MM.1S (cell line): ENCODE measurements around the gene YLPM1.

ENCODE experiments used
- DNase-seq: peaks from one replicate; pipeline ENCODE4 v3.0.0-alpha.2; 2015
- H2AFZ ChIP-seq: fragments of 300-600 bp; sonication (generic); 2 replicates; pipeline ENCODE4 v1.6.0; 2016; ENCODE audit warnings: antibody characterized with exemption, low read length
- H3F3A ChIP-seq: fragments of 300-600 bp; sonication (generic); 2 replicates; pipeline ENCODE4 v1.6.1; 2016; ENCODE audit warnings: mild to moderate bottlenecking, antibody characterized with exemption, low read length, moderate library complexity, mixed read lengths; ENCODE audit not compliant: insufficient read depth
- H3K27ac ChIP-seq: fragments of 300-600 bp; sonication (generic); 2 replicates; pipeline ENCODE4 v1.5.1; 2016; ENCODE audit warnings: mild to moderate bottlenecking, low read length
- H3K27me3 ChIP-seq: fragments of 300-600 bp; sonication (generic); replicated peaks from 2 replicates; pipeline ENCODE4 v1.6.0; 2016; ENCODE audit warnings: low read length; ENCODE audit not compliant: insufficient read depth
- H3K36me3 ChIP-seq: fragments of 300-600 bp; sonication (generic); replicated peaks from 2 replicates; pipeline ENCODE4 v1.6.1; 2016; ENCODE audit warnings: mild to moderate bottlenecking, low read length, mixed read lengths; ENCODE audit not compliant: insufficient read depth
- H3K4me1 ChIP-seq: fragments of 300-600 bp; sonication (generic); 2 replicates; pipeline ENCODE4 v1.6.1; 2016; ENCODE audit warnings: low read length, mixed read lengths
- H3K4me2 ChIP-seq: fragments of 300-600 bp; sonication (generic); 2 replicates; pipeline ENCODE4 v1.6.0; 2016; ENCODE audit warnings: low read depth, low read length
- H3K4me3 ChIP-seq: fragments of 300-600 bp; sonication (generic); 2 replicates; pipeline ENCODE4 v1.5.1; 2016; ENCODE audit warnings: low read length, mixed read lengths
- H3K79me2 ChIP-seq: fragments of 300-600 bp; sonication (generic); 2 replicates; pipeline ENCODE4 v1.6.1; 2016; ENCODE audit warnings: mixed run types, low read length, mixed read lengths
- H3K9ac ChIP-seq: fragments of 300-600 bp; sonication (generic); 2 replicates; pipeline ENCODE4 v1.6.1; 2016; ENCODE audit warnings: low read length, mixed read lengths
- H3K9me2 ChIP-seq: fragments of 300-600 bp; sonication (generic); replicated peaks from 2 replicates; pipeline ENCODE4 v1.6.1; 2016; ENCODE audit warnings: mild to moderate bottlenecking, low read length, mixed read lengths; ENCODE audit not compliant: insufficient read depth
- H3K9me3 ChIP-seq: fragments of 300-600 bp; sonication (generic); replicated peaks from 2 replicates; pipeline ENCODE4 v1.6.1; 2016; ENCODE audit warnings: mild to moderate bottlenecking, low read length, mixed read lengths; ENCODE audit not compliant: insufficient read depth
- H4K20me1 ChIP-seq: fragments of 300-600 bp; sonication (generic); 2 replicates; pipeline ENCODE4 v1.6.1; 2016; ENCODE audit warnings: mild to moderate bottlenecking, low read length, moderate library complexity, mixed read lengths; ENCODE audit not compliant: insufficient read depth
- CTCF ChIP-seq: fragments of 300-600 bp; sonication (generic); IDR thresholded peaks from 2 replicates; pipeline ENCODE4 v1.5.1; 2016; ENCODE audit warnings: antibody characterized with exemption, low read length, mixed read lengths
- EZH2 ChIP-seq: fragments of 300-600 bp; sonication (generic); optimal IDR thresholded peaks from 2 replicates; pipeline ENCODE3; 2017; ENCODE audit warnings: low read depth, mild to moderate bottlenecking, antibody characterized with exemption, low read length, mixed read lengths
- EZH2phosphoT487 ChIP-seq: fragments of 300-600 bp; sonication (generic); IDR thresholded peaks from 2 replicates; pipeline ENCODE4 v1.6.1; 2018; ENCODE audit warnings: antibody characterized with exemption, low read length

Gene YLPM1

GRCh38 chr14:74786796-74787315, 23.7 kb downstream of the YLPM1 start:
- no peak overlapping the region for H3K4me2 ChIP-seq
- H2AFZ ChIP-seq, result no peak overlapping the region
- no peak overlapping the region for H3K9ac ChIP-seq
- no peaks in the 10 kb centered on the region for H3F3A ChIP-seq
- H3K4me3 ChIP-seq, result no peak overlapping the region
- no peak for DNase-seq
- no peaks in the 10 kb centered on the region for H3K9me3 ChIP-seq
- no peaks in the 10 kb centered on the region for H3K79me2 ChIP-seq
- no peaks in the 10 kb centered on the region for H3K36me3 ChIP-seq
- H3K27ac ChIP-seq, result no peak overlapping the region
- no peaks in the 10 kb centered on the region for H3K27me3 ChIP-seq
- no peaks in the 10 kb centered on the region for H3K4me1 ChIP-seq
- H4K20me1 ChIP-seq, result no peaks in the 10 kb centered on the region
- no peak for TF ChIP-seq EZH2
- H3K9me2 ChIP-seq, result no peaks in the 10 kb centered on the region

DNA sequence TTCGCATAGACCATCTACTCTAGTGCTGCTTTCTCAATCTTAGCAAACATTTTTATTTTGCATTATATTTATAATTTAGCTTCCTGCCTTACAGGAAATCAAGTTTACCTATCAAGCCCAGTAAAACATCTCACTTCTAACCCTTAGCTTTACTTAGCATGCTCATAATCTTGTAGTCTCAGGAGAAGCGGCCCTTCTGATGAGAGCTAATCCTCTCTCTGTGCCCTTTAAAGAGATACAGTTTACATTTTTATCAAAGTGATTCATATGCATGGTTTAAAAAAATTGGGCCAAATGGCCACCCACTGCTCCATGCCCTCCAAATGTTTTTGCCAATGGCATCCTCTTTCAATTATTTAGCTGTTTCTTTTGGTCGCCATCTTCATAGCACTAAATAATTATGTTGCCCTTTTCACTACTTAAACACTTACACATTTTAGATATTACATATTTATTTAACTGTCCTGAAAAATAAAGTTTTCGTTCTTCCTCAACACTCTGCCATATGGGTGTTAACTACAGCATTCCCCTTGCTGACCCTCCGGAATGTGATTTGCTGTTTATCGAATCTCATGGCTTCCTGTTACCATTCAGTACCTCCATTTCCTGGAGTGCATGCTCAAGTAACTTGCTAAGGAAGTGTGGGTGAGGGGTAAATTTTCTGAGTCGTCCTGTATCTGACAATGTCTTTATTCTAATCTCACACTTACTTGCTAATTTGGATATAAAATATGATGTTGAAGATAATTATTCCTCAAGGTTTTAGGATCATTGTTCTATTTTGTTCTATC, 29.3 kb downstream of the YLPM1 start:
- Histone ChIP-seq H3K27ac (no peak overlapping the region), H4K20me1 (no peaks in the 10 kb centered on the region), H3K36me3 (no peaks in the 10 kb centered on the region), H3K9me2 (no peaks in the 10 kb centered on the region), H3F3A (no peaks in the 10 kb centered on the region), H3K9ac (no peak overlapping the region), H3K9me3 (no peaks in the 10 kb centered on the region), H3K79me2 (no peaks in the 10 kb centered on the region; the same call in 1 of the 2 replicates), H3K4me3 (no peak overlapping the region), H3K4me1 (no peaks in the 10 kb centered on the region), H3K4me2 (no peak overlapping the region), H3K27me3 (no peaks in the 10 kb centered on the region), H2AFZ (no peak overlapping the region)
- no peak for DNase-seq
- no peak for TF ChIP-seq CTCF
- TF ChIP-seq EZH2, result no peak
- TF ChIP-seq EZH2phosphoT487, result no peak

DNA sequence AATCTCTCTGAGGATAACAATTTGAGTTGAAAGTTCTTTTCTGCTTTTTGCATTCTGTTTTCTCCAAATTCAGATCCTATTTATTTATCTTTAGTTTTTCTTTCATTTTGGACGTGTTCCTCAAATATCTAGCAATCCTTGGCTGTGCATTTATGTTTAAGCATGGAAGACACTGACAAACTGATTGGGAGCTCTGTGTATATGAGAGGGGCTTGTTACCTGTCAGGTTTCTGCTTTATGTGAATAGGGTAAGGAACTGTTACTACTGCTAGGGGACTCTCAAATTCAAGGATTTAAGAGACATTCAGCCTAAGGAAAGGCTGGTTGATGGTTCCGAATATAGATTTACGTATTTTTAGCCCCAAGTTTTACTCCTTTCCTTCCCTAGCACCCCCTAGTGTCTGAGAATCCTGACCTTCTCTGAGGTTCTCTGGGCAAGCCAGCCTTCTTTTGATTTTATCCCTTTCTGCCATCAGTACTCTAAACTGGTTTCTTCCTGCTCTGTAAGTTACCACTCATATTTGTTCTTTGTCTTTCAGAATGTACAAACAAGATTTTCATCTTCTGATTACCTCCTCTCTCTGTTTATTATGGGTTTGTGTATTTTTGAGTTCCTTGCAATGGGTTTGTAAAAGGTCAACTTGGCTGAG, 30.5 kb downstream of the YLPM1 start:
- no peak overlapping the region for H3K4me3 ChIP-seq
- no peaks in the 10 kb centered on the region for H3K36me3 ChIP-seq
- H3K9ac ChIP-seq, result no peak overlapping the region

More for the DNA sequence above, 30.5 kb downstream of the YLPM1 start:
- H3K27ac ChIP-seq, result no peak overlapping the region
- TF ChIP-seq EZH2, result no peak
- no peak; the same call in 1 of the 2 replicates for TF ChIP-seq CTCF
- TF ChIP-seq EZH2phosphoT487, result no peak
- H3K9me2 ChIP-seq, result no peaks in the 10 kb centered on the region
- no peaks in the 10 kb centered on the region for H4K20me1 ChIP-seq
- no peak for DNase-seq
- no peaks in the 10 kb centered on the region for H3K4me1 ChIP-seq
- no peaks in the 10 kb centered on the region for H3K9me3 ChIP-seq
- H3K79me2 ChIP-seq, result no peaks in the 10 kb centered on the region; the same call in 1 of the 2 replicates
- no peaks in the 10 kb centered on the region for H3F3A ChIP-seq
- no peaks in the 10 kb centered on the region for H3K27me3 ChIP-seq
- no peak overlapping the region for H2AFZ ChIP-seq
- H3K4me2 ChIP-seq, result no peak overlapping the region
